HepG2 (cell line): ENCODE results near the gene ADAMTSL4. TPM values are rescaled to one million over a fixed set of nuclear protein-coding genes. Genes with fewer than 3 reads are reported as not detected.

Source experiments
- ASH2L ChIP-seq: fragments of 300-600, 200-600 bp; sonication (generic); IDR thresholded peaks from 2 replicates; pipeline ENCODE4 v1.7.0; 2017; ENCODE audit warnings: low read depth, mild to moderate bottlenecking, moderate library complexity, mixed read lengths, low read length; ENCODE audit not compliant: insufficient read length
- GPN1 ChIP-seq: sonication (generic); formaldehyde crosslinking; IDR thresholded peaks from 2 replicates; pipeline ENCODE4 v1.5.1; 2020; ENCODE audit warnings: missing genetic modification reagents, borderline replicate concordance
- HDAC2 ChIP-seq: sonication (generic); formaldehyde crosslinking; IDR thresholded peaks from 2 replicates; pipeline ENCODE4 v1.4.0; 2020; ENCODE audit warnings: missing genetic modification reagents
- HOXA5 ChIP-seq: sonication (generic); formaldehyde crosslinking; IDR thresholded peaks from 2 replicates; pipeline ENCODE4 v1.4.0; 2020; ENCODE audit warnings: missing genetic modification reagents
- IRF2 ChIP-seq: IDR thresholded peaks from 2 replicates; pipeline ENCODE4 v1.6.1; 2018; ENCODE audit warnings: missing genetic modification reagents, missing compliant biosample characterization
- MAZ ChIP-seq, 2 experiments: sonication (generic) in 1 of 2; formaldehyde crosslinking in 1 of 2; IDR thresholded peaks; 2 replicates each; pipeline versions ENCODE4 v1.5.0 to v1.6.1; 2012 to 2020; ENCODE audit warnings: low read depth in 2 of 2, mild to moderate bottlenecking in 2 of 2, borderline replicate concordance in 1 of 2, improper control_type of control experiment in 1 of 2, low read length in 1 of 2, missing genetic modification reagents in 1 of 2, moderate library complexity in 1 of 2
- NFYB ChIP-seq: sonication (generic); formaldehyde crosslinking; IDR thresholded peaks from 2 replicates; pipeline ENCODE4 v1.4.0; 2020; ENCODE audit warnings: missing genetic modification reagents
- PPARG ChIP-seq: conservative IDR thresholded peaks from 2 replicates; pipeline ENCODE4 v1.6.1; 2016; ENCODE audit warnings: missing biosample characterization, missing genetic modification reagents
- RARA ChIP-seq: IDR thresholded peaks from 2 replicates; pipeline ENCODE4 v1.6.1; 2016; ENCODE audit warnings: missing genetic modification reagents, missing compliant biosample characterization
- SRY ChIP-seq: sonication (generic); formaldehyde crosslinking; IDR thresholded peaks from 2 replicates; pipeline ENCODE4 v1.8.0; 2022; ENCODE audit warnings: mild to moderate bottlenecking, missing genetic modification reagents
- ZNF333 ChIP-seq: sonication (generic); formaldehyde crosslinking; IDR thresholded peaks from 2 replicates; pipeline ENCODE4 v1.4.0; 2020; ENCODE audit warnings: mild to moderate bottlenecking, missing genetic modification reagents, borderline replicate concordance
- ZNF841 ChIP-seq: sonication (generic); formaldehyde crosslinking; IDR thresholded peaks from 2 replicates; pipeline ENCODE4 v1.8.1; 2023; ENCODE audit warnings: missing genetic modification reagents, borderline replicate concordance
- polyA plus RNA-seq, 8 experiments: library from polyadenylated mRNA; depleted of rRNA in 3 of 8; stranded (reverse) in 7 of 8; unstranded in 1 of 8; fragments of >200 nt; fragmentation: Illumina TruSeq in 4 of 8; extraction: Trizol in 4 of 8; gene quantifications; 2 replicates each; pipeline versions ENCODE4 v1.2.1 to v1.2.3, GENCODE V29; 2011 to 2016; ENCODE audit warnings: low read depth in 4 of 8, missing spikeins in 1 of 8, mixed read lengths in 1 of 8; ENCODE audit not compliant: insufficient read depth in 1 of 8
- total RNA-seq, 5 experiments: library from RNA; depleted of rRNA; stranded (reverse); fragments of >200 nt; fragmentation: Illumina TruSeq; extraction: Trizol; gene quantifications; 2 replicates each; pipeline ENCODE4 v1.2.3, GENCODE V29; 2016; ENCODE audit warnings: low read depth in 1 of 5
- TF ChIP-seq, protein P1 (sequence below): IDR thresholded peaks from 2 replicates; pipeline ENCODE4 v1.6.1; 2018; ENCODE audit warnings: missing genetic modification reagents
- TF ChIP-seq, protein P2 (sequence below): sonication (generic); formaldehyde crosslinking; IDR thresholded peaks from 2 replicates; pipeline ENCODE4 v1.4.0; 2020; ENCODE audit warnings: mild to moderate bottlenecking, missing genetic modification reagents
- TF ChIP-seq, protein P3 (sequence below): sonication (generic); formaldehyde crosslinking; IDR thresholded peaks from 2 replicates; pipeline ENCODE4 v1.8.0; 2022; ENCODE audit warnings: missing genetic modification reagents, low read depth, mild to moderate bottlenecking, borderline replicate concordance
- TF ChIP-seq, protein P4 (sequence below): sonication (generic); formaldehyde crosslinking; IDR thresholded peaks from 2 replicates; pipeline ENCODE4 v1.5.1; 2020; ENCODE audit warnings: missing genetic modification reagents, mild to moderate bottlenecking, borderline replicate concordance

The ADAMTSL4 gene
- total and polyA plus RNA-seq, 2 of the 13 experiments (the other 11 are each of a cell fraction or from before 2014, with no cell fraction given): 3.9 to 16.4 TPM

DNA sequence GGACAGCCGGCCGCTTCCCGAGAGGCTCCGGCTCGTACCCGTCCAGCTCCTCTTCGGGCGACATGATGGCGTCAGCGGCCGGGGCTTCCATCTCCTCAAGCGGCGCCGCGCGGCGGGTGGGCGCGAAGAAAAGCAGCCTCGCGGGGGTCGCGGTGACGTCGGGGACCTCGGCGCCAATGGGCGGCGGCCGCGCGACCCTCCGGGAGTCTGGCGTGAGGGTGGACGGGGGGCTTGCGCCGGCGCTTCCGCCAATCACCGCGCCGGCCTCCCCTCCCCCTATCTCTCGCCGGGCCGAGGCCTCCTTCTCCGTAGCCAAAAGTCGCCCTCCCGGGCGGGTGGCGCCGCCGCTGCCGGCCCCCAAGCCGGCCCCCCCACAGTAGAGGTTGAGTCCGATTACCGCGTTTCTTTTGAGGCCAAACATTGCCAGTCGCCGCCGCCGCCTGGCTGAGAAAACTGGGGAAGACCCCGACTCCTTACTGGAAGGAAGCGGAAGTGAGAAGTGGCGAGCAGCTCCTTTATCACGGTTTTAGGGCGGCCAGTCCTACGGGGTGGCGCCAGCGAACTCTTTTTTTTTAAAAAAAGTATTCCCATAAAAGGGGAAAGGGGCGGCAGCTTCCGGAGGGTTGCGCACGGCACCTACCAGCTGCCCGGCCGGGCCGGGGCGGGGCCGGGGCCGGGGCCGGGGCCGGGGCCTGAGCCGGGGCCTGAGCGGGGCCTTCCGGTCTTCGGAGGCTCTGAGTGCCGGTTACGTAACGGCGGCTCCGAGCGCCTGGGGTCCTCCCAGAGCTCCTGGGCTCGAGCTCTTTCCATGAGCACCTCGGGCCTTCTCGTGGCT lies 30.1 kb downstream of the ADAMTSL4 start, which contains the start of gene MCL1 (continued):
- TF ChIP-seq, protein P1, sequence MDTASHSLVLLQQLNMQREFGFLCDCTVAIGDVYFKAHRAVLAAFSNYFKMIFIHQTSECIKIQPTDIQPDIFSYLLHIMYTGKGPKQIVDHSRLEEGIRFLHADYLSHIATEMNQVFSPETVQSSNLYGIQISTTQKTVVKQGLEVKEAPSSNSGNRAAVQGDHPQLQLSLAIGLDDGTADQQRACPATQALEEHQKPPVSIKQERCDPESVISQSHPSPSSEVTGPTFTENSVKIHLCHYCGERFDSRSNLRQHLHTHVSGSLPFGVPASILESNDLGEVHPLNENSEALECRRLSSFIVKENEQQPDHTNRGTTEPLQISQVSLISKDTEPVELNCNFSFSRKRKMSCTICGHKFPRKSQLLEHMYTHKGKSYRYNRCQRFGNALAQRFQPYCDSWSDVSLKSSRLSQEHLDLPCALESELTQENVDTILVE (CRISPR knock-in tag): peak; percentile 74
- TF ChIP-seq ZNF333 (CRISPR knock-in tag) (no peak; the same call in 1 of the 2 replicates), HOXA5 (peak; percentile 55; the same call in 1 of the 2 replicates), HDAC2 (CRISPR knock-in tag) (peak; percentile 26; the same call in 1 of the 2 replicates), PPARG (no peak; the same call in 1 of the 2 replicates), MAZ (IDR thresholded peaks at IDR 0.05; ENCODE audit: borderline replicate concordance, low read depth, low read length) (0 out of 2 replicates have a peak, but pooled peaks have one; percentile 21), MAZ (CRISPR knock-in tag; IDR thresholded peaks at IDR 0.05; ENCODE audit: low read depth) (peak; percentile 49; the same call in 1 of the 2 replicates), RARA (CRISPR knock-in tag) (no peak), IRF2 (CRISPR knock-in tag) (no peak), ZNF841 (CRISPR knock-in tag) (no peak), NFYB (no peak), GPN1 (CRISPR knock-in tag) (no peak), ASH2L (peak; percentile 69), SRY (no peak)
- TF ChIP-seq, protein P2, sequence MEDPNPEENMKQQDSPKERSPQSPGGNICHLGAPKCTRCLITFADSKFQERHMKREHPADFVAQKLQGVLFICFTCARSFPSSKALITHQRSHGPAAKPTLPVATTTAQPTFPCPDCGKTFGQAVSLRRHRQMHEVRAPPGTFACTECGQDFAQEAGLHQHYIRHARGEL: no peak
- TF ChIP-seq, protein P3, sequence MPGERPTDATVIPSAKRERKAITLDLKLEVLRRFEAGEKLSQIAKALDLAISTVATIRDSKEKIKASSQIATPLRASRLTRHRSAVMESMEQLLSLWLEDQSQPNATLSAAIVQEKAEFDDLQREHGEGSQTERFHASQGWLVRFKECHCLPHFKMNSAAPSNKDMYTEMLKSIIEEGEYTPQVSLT (CRISPR knock-in tag): no peak
- TF ChIP-seq, protein P4, sequence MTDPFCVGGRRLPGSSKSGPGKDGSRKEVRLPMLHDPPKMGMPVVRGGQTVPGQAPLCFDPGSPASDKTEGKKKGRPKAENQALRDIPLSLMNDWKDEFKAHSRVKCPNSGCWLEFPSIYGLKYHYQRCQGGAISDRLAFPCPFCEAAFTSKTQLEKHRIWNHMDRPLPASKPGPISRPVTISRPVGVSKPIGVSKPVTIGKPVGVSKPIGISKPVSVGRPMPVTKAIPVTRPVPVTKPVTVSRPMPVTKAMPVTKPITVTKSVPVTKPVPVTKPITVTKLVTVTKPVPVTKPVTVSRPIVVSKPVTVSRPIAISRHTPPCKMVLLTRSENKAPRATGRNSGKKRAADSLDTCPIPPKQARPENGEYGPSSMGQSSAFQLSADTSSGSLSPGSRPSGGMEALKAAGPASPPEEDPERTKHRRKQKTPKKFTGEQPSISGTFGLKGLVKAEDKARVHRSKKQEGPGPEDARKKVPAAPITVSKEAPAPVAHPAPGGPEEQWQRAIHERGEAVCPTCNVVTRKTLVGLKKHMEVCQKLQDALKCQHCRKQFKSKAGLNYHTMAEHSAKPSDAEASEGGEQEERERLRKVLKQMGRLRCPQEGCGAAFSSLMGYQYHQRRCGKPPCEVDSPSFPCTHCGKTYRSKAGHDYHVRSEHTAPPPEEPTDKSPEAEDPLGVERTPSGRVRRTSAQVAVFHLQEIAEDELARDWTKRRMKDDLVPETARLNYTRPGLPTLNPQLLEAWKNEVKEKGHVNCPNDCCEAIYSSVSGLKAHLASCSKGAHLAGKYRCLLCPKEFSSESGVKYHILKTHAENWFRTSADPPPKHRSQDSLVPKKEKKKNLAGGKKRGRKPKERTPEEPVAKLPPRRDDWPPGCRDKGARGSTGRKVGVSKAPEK (CRISPR knock-in tag): no peak
